ENCODE results near the gene MRPL4. TPM values are rescaled to one million over a fixed set of nuclear protein-coding genes. Genes with fewer than 3 reads are reported as not detected.
A peak's percentile ranks its signal among the peaks of the same experiment; 100 is the strongest.

MRPL4 gene
- total and polyA plus RNA-seq, 2 experiments from 2014 or later, result 92.0 to 171 TPM

DNA sequence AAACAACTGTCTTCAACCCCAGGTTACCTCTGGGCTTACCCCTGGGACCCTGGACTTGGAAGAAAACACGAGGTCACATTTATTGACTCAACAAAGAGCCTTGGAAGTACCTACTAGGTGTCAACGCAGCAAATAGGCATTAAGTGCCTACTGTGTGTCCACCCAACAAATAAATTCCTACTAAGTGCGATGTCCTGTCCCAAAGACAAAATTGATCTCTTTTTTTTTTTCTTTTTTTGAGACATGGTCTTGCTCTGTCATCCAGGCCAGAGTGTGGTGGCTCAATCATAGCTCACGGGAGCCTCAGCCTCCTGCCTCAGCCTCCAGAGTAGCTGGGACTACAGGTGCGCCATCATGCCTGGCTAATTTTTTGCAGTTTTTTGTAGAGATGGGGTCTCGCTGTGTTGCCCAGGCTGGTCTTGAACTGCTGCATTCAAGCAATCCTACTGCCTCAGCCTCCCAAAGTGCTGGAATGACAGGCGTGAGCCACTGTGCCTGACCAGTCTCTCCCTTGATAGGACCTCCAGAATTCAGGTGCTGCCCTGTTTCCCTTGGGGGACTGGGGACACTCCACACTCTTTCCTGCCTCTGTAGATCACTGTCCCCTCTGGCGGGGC, 20.3 kb upstream of the MRPL4 start:
- Mint-ChIP-seq H3K36me3 (ENCODE audit: low read depth) (no peaks in the 10 kb centered on the region), H3K9me3 (no peaks in the 10 kb centered on the region), H3K4me3 (peak overlapping the region; percentile 78), H3K27me3 (ENCODE audit: insufficient read depth, low read depth, poor library complexity) (peaks cover 17% of the 10 kb centered on the region), H3K27ac (peak overlapping the region; percentile 85), H3K4me1 (peaks cover 13% of the 10 kb centered on the region)
- H3K9me2 ChIP-seq (ENCODE audit: insufficient read depth), result no peaks in the 10 kb centered on the region
- H3K27me3 ChIP-seq (ENCODE audit: insufficient read depth), result no peaks in the 10 kb centered on the region
- H3F3A ChIP-seq (replicated peaks; ENCODE audit: low read depth), result peaks cover 8% of the 10 kb centered on the region
- peaks cover 3% of the 10 kb centered on the region for H3K4me1 ChIP-seq (ENCODE audit: insufficient read depth)
- no peaks in the 10 kb centered on the region; the same call in 1 of the 2 replicates for H4K20me1 ChIP-seq (replicated peaks; ENCODE audit: insufficient read depth)
- peak overlapping the region; percentile 92 for H2AFZ ChIP-seq
- peak; percentile 18; the same call in 2 of the 3 replicates for ATAC-seq
- DNase-seq (ENCODE audit: low spot score), result no peak
- H3K4me3 ChIP-seq, result peak overlapping the region; percentile 88
- peak overlapping the region; percentile 90 for H3K4me2 ChIP-seq
- H3K27ac ChIP-seq (ENCODE audit: low read depth), result no peak overlapping the region
- H3K36me3 ChIP-seq (ENCODE audit: insufficient read depth), result no peaks in the 10 kb centered on the region
- peaks cover 8% of the 10 kb centered on the region; the same call in 1 of the 2 replicates for H3K79me2 ChIP-seq (replicated peaks; ENCODE audit: insufficient read depth)
- TF ChIP-seq STAT1 (IDR thresholded peaks at IDR 0.05; ENCODE audit: unreplicated experiment), result no peak
- TF ChIP-seq, protein P1, sequence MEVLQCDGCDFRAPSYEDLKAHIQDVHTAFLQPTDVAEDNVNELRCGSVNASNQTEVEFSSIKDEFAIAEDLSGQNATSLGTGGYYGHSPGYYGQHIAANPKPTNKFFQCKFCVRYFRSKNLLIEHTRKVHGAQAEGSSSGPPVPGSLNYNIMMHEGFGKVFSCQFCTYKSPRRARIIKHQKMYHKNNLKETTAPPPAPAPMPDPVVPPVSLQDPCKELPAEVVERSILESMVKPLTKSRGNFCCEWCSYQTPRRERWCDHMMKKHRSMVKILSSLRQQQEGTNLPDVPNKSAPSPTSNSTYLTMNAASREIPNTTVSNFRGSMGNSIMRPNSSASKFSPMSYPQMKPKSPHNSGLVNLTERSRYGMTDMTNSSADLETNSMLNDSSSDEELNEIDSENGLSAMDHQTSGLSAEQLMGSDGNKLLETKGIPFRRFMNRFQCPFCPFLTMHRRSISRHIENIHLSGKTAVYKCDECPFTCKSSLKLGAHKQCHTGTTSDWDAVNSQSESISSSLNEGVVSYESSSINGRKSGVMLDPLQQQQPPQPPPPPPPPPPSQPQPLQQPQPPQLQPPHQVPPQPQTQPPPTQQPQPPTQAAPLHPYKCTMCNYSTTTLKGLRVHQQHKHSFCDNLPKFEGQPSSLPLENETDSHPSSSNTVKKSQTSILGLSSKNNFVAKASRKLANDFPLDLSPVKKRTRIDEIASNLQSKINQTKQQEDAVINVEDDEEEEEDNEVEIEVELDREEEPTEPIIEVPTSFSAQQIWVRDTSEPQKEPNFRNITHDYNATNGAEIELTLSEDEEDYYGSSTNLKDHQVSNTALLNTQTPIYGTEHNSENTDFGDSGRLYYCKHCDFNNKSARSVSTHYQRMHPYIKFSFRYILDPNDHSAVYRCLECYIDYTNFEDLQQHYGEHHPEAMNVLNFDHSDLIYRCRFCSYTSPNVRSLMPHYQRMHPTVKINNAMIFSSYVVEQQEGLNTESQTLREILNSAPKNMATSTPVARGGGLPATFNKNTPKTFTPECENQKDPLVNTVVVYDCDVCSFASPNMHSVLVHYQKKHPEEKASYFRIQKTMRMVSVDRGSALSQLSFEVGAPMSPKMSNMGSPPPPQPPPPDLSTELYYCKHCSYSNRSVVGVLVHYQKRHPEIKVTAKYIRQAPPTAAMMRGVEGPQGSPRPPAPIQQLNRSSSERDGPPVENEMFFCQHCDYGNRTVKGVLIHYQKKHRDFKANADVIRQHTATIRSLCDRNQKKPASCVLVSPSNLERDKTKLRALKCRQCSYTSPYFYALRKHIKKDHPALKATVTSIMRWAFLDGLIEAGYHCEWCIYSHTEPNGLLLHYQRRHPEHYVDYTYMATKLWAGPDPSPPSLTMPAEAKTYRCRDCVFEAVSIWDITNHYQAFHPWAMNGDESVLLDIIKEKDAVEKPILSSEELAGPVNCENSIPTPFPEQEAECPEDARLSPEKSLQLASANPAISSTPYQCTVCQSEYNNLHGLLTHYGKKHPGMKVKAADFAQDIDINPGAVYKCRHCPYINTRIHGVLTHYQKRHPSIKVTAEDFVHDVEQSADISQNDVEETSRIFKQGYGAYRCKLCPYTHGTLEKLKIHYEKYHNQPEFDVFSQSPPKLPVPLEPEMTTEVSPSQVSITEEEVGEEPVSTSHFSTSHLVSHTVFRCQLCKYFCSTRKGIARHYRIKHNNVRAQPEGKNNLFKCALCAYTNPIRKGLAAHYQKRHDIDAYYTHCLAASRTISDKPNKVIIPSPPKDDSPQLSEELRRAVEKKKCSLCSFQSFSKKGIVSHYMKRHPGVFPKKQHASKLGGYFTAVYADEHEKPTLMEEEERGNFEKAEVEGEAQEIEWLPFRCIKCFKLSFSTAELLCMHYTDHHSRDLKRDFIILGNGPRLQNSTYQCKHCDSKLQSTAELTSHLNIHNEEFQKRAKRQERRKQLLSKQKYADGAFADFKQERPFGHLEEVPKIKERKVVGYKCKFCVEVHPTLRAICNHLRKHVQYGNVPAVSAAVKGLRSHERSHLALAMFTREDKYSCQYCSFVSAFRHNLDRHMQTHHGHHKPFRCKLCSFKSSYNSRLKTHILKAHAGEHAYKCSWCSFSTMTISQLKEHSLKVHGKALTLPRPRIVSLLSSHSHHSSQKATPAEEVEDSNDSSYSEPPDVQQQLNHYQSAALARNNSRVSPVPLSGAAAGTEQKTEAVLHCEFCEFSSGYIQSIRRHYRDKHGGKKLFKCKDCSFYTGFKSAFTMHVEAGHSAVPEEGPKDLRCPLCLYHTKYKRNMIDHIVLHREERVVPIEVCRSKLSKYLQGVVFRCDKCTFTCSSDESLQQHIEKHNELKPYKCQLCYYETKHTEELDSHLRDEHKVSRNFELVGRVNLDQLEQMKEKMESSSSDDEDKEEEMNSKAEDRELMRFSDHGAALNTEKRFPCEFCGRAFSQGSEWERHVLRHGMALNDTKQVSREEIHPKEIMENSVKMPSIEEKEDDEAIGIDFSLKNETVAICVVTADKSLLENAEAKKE (CRISPR knock-in tag; IDR thresholded peaks at IDR 0.05), result no peak
- TF ChIP-seq, protein P2, sequence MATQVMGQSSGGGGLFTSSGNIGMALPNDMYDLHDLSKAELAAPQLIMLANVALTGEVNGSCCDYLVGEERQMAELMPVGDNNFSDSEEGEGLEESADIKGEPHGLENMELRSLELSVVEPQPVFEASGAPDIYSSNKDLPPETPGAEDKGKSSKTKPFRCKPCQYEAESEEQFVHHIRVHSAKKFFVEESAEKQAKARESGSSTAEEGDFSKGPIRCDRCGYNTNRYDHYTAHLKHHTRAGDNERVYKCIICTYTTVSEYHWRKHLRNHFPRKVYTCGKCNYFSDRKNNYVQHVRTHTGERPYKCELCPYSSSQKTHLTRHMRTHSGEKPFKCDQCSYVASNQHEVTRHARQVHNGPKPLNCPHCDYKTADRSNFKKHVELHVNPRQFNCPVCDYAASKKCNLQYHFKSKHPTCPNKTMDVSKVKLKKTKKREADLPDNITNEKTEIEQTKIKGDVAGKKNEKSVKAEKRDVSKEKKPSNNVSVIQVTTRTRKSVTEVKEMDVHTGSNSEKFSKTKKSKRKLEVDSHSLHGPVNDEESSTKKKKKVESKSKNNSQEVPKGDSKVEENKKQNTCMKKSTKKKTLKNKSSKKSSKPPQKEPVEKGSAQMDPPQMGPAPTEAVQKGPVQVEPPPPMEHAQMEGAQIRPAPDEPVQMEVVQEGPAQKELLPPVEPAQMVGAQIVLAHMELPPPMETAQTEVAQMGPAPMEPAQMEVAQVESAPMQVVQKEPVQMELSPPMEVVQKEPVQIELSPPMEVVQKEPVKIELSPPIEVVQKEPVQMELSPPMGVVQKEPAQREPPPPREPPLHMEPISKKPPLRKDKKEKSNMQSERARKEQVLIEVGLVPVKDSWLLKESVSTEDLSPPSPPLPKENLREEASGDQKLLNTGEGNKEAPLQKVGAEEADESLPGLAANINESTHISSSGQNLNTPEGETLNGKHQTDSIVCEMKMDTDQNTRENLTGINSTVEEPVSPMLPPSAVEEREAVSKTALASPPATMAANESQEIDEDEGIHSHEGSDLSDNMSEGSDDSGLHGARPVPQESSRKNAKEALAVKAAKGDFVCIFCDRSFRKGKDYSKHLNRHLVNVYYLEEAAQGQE (IDR thresholded peaks at IDR 0.05; ENCODE audit: unreplicated experiment), result no peak
- no peak for TF ChIP-seq POLR2AphosphoS5 (IDR thresholded peaks at IDR 0.05; ENCODE audit: low read depth)
- TF ChIP-seq, protein P3, sequence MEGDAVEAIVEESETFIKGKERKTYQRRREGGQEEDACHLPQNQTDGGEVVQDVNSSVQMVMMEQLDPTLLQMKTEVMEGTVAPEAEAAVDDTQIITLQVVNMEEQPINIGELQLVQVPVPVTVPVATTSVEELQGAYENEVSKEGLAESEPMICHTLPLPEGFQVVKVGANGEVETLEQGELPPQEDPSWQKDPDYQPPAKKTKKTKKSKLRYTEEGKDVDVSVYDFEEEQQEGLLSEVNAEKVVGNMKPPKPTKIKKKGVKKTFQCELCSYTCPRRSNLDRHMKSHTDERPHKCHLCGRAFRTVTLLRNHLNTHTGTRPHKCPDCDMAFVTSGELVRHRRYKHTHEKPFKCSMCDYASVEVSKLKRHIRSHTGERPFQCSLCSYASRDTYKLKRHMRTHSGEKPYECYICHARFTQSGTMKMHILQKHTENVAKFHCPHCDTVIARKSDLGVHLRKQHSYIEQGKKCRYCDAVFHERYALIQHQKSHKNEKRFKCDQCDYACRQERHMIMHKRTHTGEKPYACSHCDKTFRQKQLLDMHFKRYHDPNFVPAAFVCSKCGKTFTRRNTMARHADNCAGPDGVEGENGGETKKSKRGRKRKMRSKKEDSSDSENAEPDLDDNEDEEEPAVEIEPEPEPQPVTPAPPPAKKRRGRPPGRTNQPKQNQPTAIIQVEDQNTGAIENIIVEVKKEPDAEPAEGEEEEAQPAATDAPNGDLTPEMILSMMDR (conservative IDR thresholded peaks at IDR 0.05; ENCODE audit: low read depth in 2 of 2), result no peak
- no peak for TF ChIP-seq NANOG (IDR thresholded peaks at IDR 0.05; ENCODE audit: borderline replicate concordance)
- TF ChIP-seq EZH2phosphoT487 (IDR thresholded peaks at IDR 0.05; ENCODE audit: unreplicated experiment), result no peak
- TF ChIP-seq ZNF114 (CRISPR knock-in tag; IDR thresholded peaks at IDR 0.05), result no peak
- no peak for TF ChIP-seq EZH2 (IDR thresholded peaks at IDR 0.05; ENCODE audit: low read depth, unreplicated experiment)
- TF ChIP-seq, protein P4, sequence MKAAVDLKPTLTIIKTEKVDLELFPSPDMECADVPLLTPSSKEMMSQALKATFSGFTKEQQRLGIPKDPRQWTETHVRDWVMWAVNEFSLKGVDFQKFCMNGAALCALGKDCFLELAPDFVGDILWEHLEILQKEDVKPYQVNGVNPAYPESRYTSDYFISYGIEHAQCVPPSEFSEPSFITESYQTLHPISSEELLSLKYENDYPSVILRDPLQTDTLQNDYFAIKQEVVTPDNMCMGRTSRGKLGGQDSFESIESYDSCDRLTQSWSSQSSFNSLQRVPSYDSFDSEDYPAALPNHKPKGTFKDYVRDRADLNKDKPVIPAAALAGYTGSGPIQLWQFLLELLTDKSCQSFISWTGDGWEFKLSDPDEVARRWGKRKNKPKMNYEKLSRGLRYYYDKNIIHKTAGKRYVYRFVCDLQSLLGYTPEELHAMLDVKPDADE (IDR thresholded peaks at IDR 0.05), result no peak
- no peak for TF ChIP-seq ZNF331 (CRISPR knock-in tag; IDR thresholded peaks at IDR 0.05; ENCODE audit: low read depth)
